DMS153 (cell line): ENCODE measurements around the gene SCN2B.
A peak's percentile ranks its signal among the peaks of the same experiment; 100 is the strongest.

ENCODE experiments used
- DNase-seq: peaks from one replicate; lab custom pipeline; 2025; lab: John Stamatoyannopoulos, UW

Gene SCN2B

GRCh38 chr11:118132385-118133151 is 43.9 kb downstream of the SCN2B start:
- DNase-seq: no peak

- DNase-seq: no peak
Measured at GRCh38 chr11:118129471-118130172, 46.8 kb downstream of the SCN2B start.

GRCh38 chr11:118128721-118129470 is 47.5 kb downstream of the SCN2B start:
- no peak for DNase-seq

GRCh38 chr11:118128310-118128709 is 48.1 kb downstream of the SCN2B start:
- DNase-seq: no peak

- peak; percentile 79 for DNase-seq
Measured at GRCh38 chr11:118126082-118126838, 50.2 kb downstream of the SCN2B start.

GRCh38 chr11:118124929-118125535 is 51.4 kb downstream of the SCN2B start:
- peak; percentile 60 for DNase-seq

- DNase-seq: no peak
Measured at GRCh38 chr11:118120793-118121192, 55.6 kb downstream of the SCN2B start.

- DNase-seq: no peak
Measured at GRCh38 chr11:118117790-118118601, 58.4 kb downstream of the SCN2B start.

- DNase-seq: no peak
Measured at GRCh38 chr11:118115048-118115447, 61.4 kb downstream of the SCN2B start.

- DNase-seq: no peak
Measured at GRCh38 chr11:118114266-118114665, 62.2 kb downstream of the SCN2B start.

GRCh38 chr11:118112711-118113430 is 63.6 kb downstream of the SCN2B start:
- no peak for DNase-seq
